GM19455 (cell line): Measurements from ENCODE around the gene CREB1.
A peak's percentile ranks its signal among the peaks of the same experiment; 100 is the strongest.

Source experiments
- ATAC-seq: cut with Tn5 transposase; IDR thresholded peaks from one replicate; pipeline ENCODE4 v1.9.1; 2021; ENCODE audit not compliant: unreplicated experiment

CREB1 gene

GRCh38 chr2:207503234-207503633 lies 26.5 kb upstream of the CREB1 start:
- no peak for ATAC-seq

DNA sequence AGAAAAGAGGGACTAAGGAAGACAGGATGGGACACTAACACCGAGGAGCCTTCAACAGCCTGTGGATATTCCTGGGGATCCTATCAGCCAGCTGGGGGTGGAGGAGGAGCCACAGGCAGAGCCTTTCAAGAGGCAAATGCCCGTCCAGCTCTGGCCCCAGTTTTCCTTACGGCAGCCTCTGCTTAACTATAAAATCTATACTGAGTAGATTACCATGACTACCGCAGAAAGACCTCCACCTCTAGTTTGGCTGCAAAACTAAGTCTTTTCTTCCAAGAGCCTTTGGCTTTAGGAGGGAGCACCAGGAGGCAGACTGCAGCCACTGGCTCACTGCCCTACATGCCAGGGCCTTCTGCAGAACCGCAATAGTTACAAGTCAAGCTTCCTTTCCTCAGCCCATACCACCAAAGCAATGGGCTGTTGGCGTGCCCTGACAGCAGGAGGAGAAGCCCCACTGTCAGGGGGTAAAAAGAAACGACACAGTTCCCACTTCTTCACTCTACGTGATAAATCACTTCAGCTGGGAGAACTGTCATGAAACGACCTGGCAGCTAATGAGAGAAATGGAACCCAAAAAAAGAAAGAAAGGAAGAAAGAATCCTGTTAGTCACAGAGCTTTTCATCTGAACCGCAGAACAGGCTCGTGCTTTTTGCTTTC lies 25.1 kb upstream of the CREB1 start:
- ATAC-seq = no peak

DNA sequence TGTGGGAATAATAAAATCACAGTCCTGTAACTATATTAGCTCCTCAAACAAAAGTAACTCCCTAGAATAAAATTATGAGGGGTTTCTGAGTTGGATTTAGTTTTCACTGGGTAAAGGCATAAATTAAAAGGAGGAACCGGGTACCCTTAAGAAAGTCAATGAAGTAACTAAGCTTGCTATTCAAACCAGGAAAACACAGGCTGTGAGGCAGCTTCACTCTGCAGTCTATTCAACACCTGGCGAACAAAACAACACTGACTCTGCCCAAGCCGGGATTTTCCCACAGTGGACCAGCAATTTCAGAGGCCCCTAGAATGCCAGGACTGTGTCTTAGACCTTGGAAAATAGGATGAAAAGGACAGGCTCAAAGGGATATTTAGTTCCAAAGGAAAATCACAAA lies 24.6 kb upstream of the CREB1 start:
- ATAC-seq = no peak

DNA sequence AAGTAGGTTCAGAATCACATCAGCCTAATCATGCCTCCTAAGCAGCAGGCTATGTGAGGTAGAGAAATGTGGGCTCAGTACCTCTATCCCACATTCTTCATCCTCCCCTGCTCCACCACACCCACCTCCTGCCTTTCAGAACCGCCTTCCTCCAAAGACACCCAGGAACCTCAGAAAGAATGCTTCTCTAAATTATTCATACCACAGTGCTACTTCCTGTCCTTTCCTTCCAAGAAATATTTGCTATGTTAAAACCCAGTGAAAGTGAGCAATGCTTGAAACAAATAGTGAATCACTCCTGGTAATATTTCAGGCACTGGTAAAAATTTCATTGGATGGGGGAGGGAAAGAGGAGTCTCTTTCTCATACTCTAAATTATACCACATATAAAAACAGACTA lies 24.0 kb upstream of the CREB1 start:
- ATAC-seq = no peak

GRCh38 chr2:207506426-207506825 lies 23.3 kb upstream of the CREB1 start:
- ATAC-seq = no peak

DNA sequence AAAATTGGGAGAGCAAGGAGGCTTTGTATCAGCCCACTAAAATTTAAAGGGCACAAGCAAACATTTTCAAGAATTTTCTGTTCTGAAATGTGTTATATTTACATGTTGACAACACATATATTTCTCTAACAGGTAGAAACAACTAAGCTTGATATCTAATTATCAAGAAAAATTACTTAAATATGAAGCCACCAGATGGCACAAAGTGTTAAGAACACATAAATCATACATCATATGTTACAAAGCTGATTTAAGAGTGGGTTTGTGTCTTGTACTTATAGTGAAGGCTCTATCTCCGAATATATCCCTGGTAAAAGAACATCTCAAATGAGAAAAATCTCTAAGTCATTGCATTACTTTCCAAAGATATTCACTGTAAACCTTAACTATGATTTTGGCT lies 19.6 kb upstream of the CREB1 start:
- no peak for ATAC-seq

DNA sequence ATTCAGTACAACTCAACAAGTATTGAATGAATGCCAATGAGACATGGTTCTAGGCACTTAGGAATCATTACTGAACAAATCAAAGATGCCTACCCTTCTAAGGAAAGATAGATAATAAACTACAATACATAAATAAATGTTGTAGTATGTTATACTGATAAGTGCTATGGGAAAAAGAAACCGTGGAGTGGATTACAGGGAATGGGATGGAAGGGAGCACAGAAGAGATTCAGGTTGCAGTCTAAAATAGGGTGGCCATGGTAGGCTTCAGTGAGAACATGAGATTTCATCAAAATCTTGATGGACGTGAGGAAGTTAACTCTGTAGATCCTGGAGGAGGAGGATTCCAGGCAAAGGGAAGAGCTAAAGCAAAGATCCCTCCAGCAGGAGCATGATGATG lies 17.9 kb upstream of the CREB1 start:
- ATAC-seq = no peak

DNA sequence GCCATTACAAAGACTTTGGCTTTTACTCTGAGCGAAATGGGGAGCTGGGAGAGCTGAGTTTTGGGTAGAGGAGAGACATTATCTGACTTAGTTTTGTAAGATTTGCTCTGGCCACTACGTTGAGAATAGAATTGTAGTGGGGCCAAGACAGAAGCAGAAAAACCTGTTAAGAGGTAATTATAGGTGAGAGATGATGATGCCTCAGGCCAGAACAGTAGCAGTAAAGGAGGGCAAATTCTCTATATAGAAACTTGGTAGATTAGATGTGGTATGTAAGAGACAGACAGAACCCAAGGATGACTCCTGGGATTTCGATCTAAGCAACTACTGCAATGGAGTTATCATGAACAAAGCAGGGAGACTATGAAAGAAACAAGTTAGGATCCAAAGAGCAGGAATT lies 17.4 kb upstream of the CREB1 start:
- ATAC-seq = no peak

- ATAC-seq = no peak
These were observed 16.1 kb upstream of the CREB1 start for GRCh38 chr2:207513551-207514257.

- no peak for ATAC-seq
These were observed 15.3 kb upstream of the CREB1 start for GRCh38 chr2:207514451-207514850.

GRCh38 chr2:207515671-207516070 lies 14.1 kb upstream of the CREB1 start:
- no peak for ATAC-seq

DNA sequence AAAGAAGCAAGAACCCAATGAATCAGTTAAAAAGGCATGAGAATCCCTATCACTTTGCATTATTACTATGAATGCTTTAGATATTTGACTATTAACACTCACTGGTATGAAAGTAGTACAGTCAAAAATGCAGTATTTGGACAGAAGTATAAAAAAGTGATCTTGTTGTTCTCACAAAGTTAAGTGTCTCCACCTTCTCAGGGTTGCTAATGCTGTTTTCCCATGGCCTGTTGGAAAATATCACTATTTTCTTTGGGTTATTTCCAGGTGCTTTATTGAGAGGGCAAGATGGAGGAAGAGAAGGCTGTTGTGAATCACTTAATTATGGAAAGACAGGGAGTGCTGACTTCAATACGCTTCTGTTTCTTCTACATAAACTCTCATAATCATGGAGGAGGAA lies 13.6 kb upstream of the CREB1 start:
- ATAC-seq = no peak

GRCh38 chr2:207523005-207523404 lies 6.8 kb upstream of the CREB1 start:
- ATAC-seq = no peak

DNA sequence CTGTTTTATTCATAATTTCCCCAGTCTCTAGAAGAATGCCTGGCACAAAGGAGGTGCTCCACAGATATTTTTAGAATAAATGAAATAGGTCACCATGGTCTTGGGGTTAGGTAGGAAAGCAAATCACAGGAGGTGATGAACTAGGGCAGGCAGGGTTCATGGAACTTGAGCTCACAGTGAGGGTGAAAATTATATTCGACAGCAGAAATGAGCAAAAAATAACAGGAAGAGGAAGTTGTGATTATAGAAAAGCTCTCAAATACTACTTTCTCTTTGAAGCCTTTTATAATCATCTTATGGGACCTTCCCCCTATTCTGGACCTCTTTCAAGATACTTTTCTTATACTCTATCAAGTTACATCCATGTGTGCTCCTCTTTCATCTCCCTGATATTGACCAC lies 4.5 kb upstream of the CREB1 start:
- no peak for ATAC-seq

DNA sequence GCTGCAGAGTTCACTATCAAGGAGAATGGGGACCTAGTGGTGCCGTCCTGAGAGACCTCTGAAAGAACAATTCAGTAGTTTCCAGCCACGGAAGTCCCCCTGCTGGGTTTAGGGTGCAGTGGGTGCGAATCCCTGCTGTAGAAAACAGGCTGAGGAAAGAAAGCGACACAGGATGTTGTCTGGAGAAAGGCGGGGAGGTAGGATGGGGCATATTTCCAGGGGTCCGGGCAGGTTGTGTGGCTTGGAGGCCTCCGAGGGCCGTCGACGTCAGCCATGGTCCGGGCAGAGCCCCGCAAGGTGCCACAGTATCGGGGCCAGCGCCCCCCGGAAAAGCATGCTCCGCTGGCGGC lies 807 bp upstream of the CREB1 start:
- ATAC-seq = peak; percentile 18

DNA sequence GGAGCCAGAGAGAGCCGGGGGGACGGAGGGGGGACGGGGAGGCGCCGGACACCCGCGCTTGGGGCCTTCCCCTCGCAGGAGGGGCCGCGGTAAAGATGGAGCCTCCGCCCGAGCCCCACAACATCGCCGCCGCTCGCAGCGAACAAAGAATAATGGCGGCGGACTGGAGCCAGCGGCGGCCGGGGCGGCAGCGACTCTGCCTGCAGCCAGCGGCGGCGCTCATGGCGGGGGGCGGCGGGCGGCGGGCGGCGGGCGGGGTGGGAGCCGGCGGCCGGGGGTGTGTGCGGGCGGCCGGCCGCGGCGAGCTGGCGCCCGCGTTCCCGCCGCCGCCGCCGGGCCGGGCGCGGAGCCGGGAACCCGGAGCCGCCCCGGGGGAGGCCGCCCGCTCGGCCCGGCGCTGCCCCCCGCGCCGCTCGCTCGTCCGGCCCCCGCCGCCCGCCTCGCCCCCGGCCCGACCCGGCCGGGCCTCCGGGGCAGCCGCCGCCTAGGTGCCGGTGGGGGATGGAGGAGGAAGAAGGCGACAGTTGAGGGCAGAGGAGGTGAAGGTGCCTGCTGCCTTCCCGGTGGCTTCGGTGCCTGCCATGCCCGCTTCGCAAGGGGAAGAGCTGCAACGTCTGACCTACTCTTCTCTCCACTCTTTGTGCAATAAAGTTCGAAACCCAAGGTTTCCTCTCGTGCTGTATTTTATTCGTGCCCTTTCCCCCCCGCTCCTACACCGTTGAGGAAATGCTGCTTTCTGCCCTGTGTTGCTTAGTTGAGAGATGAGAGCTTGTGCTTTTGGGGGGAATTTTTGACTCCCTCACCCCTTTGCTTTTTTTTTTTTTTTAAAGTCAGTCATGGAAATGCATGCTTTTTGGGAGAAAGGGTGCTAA lies 634 bp downstream of the CREB1 start:
- ATAC-seq = peak; percentile 9

GRCh38 chr2:207531032-207531952 lies 1.5 kb downstream of the CREB1 start:
- ATAC-seq = no peak

DNA sequence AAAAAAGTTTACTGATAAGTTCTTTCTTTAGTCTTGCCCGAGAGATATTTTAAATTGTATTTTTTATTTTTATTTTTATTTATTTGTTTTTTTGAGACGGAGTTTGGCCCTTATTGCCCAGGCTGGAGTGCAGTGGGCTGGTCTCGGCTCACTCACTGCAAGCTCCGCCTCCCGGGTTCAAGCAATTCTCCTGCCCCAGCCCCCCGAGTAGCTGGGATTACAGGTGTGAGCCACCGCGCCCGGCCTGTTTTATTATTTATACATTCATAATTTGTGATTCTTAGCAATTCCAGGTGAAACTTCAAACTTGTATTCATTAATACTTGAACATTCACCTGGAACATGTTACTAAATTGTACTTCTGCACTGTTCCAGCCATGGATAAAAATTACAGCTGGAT lies 2.9 kb downstream of the CREB1 start:
- ATAC-seq = no peak

- ATAC-seq = no peak
These were observed 3.8 kb downstream of the CREB1 start for GRCh38 chr2:207533461-207534008.

DNA sequence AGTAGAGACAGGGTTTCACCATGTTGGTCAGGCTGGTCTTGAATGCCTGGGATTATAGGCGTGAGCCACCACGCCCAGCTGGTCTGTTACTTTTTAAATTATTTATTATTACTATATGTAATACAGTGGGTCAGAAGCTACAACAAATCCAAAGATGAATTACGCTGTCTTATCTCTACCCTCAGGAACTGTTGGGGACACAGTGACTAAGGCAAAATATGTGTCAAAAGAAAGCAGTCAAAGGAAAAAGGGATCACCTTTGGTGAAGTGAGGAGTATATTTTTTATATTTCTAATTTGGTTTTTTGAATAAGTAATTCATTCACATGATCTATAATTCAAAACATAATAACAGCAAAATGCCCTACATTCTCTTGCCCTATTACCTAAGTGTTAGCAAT lies 4.7 kb downstream of the CREB1 start:
- no peak for ATAC-seq

DNA sequence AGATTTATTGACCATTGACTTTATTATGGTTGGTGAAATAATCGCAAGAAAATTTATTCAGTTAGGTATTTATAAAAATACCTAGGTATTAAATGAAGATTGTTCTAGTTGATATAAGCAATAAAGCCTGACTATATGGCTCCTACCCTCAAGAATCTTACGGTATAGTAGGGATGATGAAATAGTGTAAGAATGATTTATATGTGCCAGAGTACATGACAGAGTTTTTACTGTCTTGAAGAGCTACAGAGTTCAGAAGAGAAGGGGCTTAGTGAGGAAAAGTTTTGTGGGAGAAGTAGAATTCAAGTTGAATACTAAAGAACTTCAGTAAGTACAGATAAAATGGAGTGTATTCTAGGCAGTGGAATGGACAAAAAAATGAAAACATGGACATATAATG lies 9.7 kb downstream of the CREB1 start:
- ATAC-seq = no peak
